VCaP (cell line): Measurements from ENCODE around the gene RAI1.

Source experiments
- H3K27ac ChIP-seq: fragments of 450-650 bp; 2 replicates; pipeline ENCODE4 v1.5.1; 2017
- TF ChIP-seq, protein P1 (sequence below): fragments of 450-650 bp; conservative IDR thresholded peaks from 2 replicates; pipeline ENCODE4 v1.5.1; 2017; ENCODE audit warnings: mild to moderate bottlenecking, moderate library complexity

The RAI1 gene

DNA sequence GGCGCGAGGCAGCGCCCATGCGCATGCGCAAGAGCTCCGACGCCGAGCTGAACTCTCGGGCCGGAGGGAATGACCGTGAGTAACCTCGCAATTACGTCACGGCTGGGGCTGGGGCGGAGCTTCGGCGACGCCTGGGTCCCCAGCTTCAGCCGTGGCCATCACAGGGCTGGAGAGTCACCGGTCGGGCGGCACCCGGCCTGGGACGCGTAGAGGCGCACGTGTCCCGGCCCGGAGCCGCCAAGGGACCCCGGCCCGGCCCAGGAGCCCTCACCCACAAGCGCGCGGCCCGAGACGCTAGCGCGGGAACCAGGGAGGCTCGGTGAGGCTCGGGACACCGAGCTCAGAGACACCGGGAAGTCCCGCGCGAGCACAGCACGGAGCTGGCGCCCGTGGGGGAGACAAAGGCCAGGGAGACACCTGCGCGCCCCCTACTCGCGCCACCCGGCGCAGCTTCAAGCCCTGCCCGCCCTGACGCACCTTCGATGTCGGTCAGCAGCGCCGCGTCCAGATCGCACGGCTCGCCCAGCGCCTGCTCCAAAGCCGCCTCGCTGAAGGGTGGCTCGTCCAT lies 155.1 kb downstream of the RAI1 start:
- TF ChIP-seq, protein P1, sequence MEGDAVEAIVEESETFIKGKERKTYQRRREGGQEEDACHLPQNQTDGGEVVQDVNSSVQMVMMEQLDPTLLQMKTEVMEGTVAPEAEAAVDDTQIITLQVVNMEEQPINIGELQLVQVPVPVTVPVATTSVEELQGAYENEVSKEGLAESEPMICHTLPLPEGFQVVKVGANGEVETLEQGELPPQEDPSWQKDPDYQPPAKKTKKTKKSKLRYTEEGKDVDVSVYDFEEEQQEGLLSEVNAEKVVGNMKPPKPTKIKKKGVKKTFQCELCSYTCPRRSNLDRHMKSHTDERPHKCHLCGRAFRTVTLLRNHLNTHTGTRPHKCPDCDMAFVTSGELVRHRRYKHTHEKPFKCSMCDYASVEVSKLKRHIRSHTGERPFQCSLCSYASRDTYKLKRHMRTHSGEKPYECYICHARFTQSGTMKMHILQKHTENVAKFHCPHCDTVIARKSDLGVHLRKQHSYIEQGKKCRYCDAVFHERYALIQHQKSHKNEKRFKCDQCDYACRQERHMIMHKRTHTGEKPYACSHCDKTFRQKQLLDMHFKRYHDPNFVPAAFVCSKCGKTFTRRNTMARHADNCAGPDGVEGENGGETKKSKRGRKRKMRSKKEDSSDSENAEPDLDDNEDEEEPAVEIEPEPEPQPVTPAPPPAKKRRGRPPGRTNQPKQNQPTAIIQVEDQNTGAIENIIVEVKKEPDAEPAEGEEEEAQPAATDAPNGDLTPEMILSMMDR: no peak
- peak overlapping the region; percentile 96 for H3K27ac ChIP-seq

DNA sequence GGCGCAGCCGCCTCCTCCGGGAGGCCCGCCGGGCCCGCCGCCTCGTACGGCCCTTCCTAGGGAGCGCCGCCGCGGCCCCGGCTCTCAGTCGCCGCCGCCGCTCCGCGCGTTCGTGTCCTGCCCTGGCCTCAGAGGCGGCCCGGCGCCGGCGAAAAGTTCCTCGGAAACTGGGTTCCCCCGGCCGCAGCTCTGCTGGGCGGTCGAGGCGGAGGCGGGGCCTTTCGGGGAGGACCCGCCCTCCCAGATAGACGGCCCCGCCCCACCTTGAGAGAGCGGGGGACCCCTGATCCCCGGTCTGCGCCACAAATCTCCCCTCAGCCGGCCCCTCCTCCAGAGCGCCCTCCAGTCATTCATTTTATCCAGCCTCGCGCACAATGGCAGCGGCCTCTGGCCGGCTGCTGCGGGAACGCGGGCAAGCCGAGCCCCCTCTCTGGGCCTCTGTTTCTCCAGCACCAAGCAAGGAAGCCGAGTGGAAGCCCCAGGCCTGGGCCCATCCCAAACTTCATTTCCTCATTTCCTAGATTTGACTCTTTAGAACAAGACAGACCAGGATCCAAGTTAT lies 155.6 kb downstream of the RAI1 start, which contains the start of gene SREBF1:
Gene SREBF1 (minus strand): TSS at position 169 of the 562 bp plus-strand sequence. CDS start 169 bp downstream, outside the sequence.
- TF ChIP-seq, protein P1: no peak
- peak within 1 kb of the TSS; percentile 96 for H3K27ac ChIP-seq

DNA sequence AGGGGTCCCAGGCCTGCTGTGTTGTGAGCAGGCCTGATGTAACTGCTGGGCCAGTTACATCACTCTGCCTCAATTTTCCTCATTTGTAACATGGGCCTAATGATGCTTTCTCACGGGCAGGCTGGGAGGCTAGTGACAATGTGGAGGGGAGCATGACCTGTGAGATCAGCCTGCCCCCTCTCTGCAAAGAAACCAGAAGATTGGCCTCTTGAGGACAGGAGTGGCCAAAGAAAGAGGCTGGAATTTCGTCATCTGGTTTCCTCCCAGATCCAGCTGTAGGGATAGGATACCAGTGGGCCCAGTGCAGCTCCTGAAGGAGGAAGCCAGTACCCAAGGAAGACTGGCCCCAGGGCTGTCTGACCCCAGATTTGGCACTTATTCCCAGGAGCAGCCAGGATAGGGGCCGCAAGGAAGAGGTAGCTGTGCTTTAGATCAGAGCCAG lies 156.1 kb downstream of the RAI1 start:
- TF ChIP-seq, protein P1: no peak
- H3K27ac ChIP-seq: peak overlapping the region; percentile 96

DNA sequence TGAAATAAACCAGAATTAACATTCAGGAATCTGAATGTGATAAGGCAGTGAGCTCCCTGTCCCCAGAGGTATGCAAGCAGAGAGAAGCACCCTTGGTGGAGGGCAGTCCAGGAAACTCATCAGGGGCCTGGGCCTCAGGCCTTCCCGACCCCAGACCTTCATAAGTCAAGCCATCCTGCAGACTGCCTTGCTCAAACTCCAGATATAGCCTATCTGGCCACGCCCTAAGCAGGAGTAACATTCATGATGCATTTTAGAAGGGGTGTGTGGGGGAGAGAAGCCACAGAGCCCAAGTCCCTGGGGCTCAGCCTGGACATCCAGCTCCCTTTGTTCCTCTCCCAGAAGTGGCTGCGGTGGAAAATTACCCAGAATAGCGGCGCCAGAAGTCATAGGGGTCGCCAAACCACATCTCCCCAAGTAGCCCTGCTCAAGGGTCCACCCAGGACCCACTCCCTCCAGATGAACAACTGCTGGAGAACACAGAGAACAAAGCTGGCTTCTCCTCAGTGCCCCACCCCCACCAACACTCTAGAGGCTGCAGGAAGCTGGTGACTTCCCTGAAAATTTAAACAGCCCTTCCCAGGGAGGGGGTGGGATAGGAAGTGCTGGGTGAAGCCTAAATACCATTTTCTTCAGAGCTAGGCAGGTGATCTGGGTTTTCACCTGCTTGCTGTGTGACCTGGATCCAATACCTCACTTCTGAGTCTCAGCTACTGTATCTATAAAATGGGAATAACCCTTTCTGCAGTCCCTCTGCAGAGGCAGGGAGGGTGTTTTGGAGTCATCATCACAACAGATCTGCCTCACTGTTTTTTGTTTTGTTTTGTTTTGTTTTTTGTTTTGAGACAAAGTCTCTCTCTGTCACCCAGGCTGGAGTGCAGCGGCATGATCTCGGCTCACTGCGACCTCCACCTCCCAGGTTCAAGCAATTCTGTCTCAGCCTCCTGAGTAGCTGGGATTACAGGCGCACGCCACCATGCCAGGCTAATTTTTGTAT lies 157.0 kb downstream of the RAI1 start:
- H3K27ac ChIP-seq: peak overlapping the region; percentile 96
- TF ChIP-seq, protein P1: no peak

DNA sequence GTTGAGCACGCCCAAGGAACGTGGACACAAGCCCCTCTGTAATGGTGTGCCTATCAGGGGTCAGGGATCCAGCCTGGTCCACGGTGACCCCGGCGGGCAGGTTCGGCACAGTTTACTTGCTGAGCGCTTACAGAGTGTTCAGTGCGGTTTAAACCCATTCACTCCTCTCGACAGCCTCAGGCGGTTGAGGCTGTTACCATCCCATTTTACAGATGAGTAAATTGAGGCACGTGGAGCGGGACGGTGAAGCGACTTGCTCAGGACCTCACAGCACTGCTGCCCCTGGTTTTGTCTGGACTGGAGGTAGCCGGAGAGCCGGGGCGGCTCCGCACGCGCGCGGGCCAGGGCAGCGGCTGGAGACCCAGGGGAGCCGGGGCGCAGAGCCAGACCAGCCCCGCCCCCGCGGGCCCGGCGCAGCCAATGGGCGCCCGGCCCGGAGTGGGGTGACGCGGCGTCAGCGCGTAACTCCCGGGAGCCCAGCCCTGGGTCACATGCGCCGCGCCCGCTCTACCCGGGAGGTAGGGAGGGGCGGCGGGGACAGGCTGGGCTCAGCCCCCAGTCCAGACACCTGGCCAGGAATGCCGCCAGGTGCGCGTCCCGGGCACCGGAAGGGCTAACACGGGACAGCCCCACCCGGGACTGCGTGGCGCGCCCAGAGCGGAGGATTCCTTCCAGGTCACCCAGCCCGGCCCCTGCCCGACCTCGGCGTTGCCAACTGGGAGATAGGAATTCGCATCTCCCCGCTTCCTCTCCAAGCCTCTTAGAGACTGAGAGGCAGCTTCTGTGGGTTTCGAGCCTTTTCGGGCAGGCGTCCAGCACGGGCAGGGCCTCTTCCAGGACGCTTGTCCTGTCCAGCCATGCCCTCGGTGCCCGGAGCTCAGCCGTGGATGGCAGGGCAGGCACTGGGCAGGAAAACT lies 158.8 kb downstream of the RAI1 start:
- TF ChIP-seq, protein P1: no peak
- H3K27ac ChIP-seq: peak overlapping the region; percentile 96

DNA sequence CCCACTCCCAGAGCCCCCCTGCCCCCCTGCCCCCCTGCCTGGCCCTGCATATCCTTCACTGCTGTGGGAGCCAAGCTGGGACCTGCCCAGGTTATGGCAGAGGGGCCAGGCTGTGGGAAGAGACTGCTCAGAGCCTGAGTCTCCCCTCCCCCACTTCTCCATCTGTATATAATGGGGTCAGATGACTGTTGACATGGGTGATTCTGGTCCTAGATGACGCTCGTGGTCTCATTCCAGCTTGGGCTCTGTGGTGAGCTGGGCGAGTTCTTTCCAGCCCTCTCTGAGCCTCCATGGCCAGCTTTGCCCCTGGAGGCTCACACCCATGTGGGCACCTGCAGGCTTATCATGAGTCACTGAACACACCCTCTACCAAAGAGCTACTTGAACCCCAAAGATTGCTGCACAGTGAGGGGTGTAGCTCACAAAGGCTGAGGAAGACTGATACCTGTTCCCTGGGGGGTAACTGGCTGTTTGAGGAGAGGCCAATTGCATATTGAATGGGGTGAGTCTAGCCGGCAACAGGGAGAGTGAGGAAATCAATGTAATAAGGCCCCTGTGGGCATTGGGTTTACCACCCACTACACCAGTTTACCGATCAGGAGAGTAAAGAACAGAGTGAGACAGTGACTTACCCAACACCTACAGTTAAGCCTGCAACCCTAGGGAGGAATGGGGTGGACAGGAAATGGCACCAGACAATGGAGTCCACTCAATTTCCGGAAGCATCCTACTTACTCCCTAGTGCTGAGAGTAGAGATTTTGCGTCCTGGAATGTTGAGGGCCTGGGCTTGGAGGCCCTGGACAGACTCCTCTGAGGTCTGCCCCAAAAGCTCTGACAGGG lies 159.7 kb downstream of the RAI1 start:
- TF ChIP-seq, protein P1: no peak
- peak overlapping the region; percentile 96 for H3K27ac ChIP-seq
